Activated CD4-positive, alpha-beta T cell treated with anti-CD3 and anti-CD28 coated beads, Interleukin-2, Interleukin-6, amounts not matched to agents 100 ng/mL and 50 ng/mL, durations not matched to agents 16 hours and 8 hours (primary cell): ENCODE measurements around the gene SLC26A1.

Experiments used
- DNase-seq: peaks from one replicate; pipeline ENCODE4 v3.0.0-alpha.2; 2020

Gene SLC26A1

DNA sequence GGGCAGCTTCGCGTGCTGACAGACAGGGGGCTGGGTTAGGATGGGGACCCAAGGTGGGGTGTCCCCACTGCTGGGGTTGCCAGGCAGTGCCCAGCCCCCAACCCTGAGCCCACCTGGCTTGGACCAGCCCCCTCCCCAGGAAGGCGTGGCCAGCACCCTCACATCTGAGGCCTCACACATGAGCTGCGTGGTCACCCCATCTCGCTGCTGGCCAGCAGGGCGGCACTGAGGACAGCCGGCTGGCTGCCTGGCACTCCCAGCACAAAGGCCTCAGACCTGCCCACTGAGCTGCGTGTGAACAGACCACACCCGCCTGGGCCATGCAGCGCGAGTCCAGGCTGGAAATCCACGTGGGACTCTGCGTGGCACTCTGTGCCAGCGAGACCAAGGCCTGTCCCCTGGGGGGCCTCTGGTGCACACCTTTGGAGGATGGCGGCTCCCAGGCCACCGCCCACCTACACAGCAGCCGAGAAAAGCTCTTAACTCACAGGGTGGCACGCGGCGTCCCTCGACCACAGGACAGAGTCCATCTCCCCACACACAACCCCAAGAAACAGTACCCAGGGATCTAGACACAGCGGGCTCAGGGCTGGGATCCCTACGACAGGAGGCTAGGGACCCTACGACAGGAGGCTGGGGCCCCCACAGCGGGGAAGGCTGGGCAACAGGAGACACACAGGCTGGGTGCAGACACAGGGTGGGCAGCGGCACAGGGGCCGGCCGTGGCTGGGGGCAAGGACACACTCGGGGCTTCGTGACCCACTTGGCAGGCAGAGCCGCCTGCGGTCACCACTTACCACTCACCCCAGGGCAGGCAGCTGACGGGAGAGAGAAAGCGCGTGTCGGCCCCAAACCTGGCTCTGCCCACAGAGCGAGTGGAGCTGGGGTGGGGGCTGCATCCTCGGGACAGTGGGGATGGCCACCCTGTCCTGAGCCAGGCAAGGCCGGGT lies 29.7 kb downstream of the SLC26A1 start:
- DNase-seq, result no peak

DNA sequence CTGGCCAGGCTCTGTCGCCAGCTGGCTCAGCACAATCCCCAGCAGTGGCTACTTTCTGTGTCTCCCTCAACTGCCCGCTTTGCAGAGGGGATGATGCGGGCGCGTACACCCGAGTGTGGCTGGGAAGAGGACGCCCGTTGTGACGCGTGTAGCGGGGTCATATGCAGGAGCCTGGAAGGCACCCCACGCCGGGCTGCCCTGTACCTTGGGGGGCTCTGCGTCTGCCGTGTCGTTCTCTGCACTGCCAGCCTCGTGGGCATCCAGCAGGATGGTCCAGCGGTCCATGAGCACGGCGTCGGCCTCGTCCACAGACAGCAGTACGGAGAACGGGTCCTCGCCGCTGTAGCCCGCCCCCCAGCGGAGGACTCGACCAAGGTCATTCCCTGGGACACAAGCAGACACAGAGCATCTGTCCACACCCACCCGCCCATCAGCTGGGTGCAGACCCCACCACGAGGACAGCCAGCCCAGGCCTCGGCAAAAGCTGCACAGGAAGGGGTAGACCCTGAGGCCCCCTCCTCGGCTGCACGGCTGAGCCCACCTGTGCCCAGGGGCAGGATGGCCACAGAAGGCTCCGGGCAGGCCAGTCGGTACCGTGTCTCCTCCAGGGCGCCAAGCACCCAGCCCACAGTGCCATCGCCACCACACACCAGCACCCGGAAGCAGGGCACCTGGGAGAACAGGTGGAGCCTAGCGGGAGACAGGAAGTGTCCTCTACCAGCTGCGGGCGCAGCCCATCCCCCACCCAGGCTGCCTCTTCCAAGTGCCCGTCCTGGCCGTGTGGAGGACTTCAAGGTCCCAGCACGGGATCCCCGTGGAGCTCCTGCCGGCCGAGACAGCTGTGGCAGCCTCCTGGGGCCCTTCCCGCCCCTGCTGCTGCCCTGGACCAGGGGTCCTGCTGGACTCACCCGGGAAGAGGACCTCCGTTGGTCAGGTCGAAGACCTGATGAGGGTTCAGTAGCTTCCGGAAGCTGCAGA lies 30.7 kb downstream of the SLC26A1 start:
- DNase-seq, result no peak

DNA sequence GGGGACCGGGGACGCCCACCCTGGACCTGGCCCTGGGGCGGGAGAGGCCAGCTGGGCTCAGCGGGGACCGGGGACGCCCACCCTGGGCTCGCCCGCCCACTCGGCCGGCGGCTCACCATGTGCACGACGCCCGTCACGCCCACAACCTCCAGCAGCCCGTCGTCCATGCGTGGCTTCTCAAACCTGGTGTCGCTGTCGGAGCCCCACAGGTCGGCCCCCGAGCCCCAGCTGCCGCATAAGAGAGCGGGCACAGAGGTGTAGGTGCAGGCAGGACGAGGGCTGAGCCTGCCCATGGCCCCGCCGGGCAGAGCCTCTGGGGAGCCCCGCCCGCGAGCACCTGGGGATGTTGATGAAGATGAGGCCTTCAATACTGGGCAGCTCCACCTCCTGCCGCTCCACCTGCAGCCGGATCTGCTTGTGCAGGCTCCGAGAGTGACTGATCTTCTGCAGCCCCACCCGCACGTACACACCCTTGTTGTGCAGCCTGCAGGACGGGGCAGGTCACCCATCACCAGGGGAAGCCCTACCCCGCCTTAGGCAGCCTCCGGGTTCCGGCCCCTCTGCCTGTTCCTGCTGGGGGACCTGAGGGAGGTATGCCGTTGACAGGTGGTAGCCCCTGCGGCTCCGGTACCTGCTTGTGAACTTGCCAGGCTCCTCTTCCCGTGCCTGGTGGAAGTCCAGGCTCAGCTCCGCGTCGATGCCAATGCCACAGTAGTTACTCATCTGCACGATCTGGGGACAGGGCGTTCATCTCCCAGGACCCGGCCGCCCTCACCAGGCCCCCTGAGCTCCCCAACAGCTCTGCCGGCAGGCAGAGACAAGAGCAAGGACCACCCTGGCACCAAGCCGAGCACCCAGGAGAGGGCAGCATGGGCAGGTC lies 31.6 kb downstream of the SLC26A1 start:
- DNase-seq, result no peak

DNA sequence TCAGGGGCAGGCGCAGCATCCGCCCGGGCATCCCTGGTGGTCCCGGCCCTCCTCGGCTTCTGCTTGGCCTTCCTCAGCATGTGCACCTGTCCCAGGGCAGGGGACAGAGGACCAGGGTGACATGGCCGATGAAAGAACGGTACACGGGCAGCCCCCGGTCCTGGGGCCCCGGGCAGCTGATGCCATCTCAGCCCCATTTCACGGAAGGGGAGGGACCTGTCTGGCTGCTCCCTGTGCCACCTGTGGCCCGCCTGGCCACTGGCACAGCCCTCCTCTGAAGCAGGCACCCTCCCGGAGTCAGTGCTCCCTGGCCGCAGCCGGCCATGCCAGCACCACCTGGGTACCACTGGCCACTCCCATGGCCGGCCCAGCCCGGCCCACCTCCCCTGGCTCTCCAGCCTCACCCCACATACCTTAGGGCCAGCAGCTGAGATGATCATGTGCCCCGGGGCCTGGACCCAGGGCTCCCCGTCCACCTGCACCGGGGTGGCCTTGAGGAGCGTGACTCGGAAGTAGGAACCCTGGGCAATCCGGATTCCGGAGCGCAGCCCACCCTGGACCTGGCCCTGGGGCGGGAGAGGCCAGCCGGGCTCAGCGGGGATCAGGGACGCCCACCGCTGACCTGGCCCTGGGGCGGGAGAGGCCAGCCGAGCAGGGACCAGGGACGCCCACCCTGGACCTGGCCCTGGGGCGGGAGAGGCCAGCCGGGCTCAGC lies 32.4 kb downstream of the SLC26A1 start:
- DNase-seq, result no peak

DNA sequence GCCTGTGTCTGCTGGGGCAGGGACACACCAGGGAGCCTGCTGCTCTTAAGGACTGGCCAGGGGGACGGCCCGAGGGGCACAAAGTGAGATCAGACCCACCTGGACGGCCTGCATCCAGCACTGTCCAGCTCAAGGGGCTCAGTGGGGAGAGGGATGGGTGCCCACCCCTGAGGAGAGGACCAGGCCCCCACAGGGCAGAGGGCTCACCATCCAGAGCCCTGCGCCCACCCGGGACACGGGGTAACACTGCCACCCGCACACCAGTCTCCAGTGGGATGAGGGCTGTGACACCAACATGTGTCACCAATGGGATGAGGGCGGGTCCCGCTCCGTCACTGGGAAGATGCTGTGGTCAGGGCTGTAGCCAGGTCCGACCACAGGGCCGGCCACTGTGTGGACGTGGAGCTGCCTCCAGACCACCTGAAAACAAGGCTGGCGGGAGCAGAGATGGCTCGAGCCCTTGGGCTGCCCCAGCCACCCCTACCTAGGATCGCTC lies 33.0 kb downstream of the SLC26A1 start:
- DNase-seq, result no peak

DNA sequence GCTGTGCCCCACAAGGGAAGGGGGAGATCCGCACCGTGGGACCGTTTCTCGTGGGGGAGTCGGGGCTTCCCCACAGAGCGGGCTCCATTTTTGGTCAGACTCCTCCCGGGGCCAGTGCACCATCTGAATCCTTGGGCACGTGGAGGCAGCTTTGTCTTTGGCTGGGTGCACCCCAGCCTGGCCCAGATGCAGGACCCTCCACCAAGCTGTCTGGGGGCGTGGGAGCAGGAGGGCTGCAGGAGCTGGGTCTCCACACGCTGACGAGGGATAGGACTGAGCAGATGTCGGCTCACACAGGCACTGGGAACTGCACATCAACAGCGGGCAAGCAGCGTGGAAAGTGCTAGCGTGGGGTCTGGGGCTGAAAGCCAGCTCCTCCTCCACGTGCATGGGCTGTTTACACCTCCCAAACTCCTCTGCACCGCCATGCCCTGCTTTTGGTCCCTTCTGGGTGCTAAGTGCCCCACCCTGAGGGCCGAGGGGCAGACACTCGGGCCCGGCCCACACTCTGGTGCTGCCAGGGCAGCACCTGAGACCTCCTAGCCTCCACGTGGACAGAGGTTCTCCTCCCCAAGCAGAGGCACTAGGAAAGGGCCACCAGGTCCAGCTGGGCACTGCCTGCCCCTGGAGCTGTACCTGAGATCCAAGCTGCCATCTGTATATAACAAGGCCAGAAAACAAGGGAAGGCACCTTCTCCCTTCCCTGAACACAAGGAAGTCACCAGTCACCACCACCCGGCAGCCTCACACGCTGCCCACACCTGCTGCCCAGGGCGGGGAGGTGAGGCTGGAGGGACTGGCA lies 33.7 kb downstream of the SLC26A1 start:
- DNase-seq, result no peak

DNA sequence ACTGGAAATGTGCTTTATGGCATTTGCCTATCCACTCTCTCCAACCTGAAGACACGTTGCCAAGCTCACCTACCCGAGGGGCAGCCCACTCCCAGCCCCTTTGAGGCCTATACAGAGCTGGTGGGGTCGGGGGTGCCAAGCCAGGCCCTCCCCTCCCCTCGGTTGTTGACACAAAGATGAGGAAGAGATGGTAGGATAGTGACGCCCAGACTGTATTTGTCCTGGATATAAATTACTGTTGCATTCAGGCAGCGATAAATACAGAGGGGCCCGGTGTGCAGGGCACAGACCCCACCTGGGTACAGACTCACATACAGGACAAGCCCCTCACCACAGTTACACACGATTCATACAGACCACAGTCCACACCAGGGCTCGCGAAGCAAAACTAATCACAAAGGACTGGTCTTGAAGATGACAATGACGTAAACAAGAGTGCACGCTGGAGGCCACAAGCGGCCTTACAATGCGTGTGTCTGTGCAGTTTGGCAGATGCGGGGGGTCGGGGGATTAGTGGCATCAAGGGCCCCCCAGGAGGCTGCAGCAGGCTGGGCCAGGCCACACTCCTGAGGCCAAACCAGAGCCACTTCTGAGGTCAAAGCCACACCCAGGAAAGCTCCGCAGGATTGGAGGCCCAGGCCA lies 34.4 kb downstream of the SLC26A1 start:
- DNase-seq, result no peak

DNA sequence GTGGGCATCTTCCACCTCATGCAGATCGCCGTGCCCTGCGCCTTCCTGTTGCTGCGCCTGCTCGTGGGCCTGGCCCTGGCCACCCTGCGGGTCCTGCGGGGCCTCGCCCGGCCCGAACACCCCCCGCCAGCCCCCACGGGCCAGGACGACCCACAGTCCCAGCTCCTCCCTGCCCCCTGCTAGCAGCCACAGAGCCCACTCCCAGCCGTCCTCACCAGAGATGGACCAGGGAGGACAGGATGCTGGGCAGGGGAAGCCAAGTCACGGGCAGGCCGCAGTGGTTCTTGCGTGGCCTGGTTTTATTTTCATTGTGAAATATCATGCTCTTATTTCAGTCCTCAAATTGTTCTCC lies 34.9 kb downstream of the SLC26A1 start:
- no peak for DNase-seq

DNA sequence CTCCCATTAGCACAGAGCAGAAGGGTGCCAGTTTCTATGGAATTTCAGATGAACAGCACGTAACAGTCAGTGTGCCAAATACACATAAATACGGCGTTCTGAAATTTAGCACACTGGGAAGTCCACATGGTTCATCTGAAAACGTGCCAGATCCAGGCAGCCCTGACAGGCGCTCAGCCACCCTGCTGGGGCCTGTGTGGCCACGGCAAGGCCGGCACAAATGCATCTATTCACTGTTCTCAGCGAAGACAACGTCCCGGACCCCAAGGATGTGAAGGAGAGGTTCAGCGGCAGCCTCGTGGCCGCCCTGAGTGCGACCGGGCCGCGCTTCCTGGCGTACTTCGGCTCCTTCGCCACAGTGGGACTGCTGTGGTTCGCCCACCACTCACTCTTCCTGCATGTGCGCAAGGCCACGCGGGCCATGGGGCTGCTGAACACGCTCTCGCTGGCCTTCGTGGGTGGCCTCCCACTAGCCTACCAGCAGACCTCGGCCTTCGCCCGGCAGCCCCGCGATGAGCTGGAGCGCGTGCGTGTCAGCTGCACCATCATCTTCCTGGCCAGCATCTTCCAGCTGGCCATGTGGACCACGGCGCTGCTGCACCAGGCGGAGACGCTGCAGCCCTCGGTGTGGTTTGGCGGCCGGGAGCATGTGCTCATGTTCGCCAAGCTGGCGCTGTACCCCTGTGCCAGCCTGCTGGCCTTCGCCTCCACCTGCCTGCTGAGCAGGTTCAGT lies 35.5 kb downstream of the SLC26A1 start:
- no peak for DNase-seq

DNA sequence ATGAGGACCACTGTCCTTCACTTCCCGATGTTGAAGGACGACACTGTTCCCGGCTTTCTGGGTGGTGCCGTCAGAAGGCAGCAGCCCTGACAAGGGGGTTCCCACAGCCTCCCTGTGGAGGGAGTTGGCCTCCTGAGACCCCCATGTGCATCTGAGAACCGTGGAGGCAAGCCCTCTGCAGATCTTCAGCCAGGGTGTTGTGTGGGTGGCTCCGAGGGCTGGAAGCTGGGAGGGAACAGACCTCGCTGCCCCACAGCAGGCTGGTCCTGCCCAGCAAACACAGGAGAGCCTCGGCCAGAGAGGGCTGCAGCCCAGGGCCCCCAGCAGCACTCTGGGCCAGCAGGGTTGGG lies 36.0 kb downstream of the SLC26A1 start:
- DNase-seq, result no peak

DNA sequence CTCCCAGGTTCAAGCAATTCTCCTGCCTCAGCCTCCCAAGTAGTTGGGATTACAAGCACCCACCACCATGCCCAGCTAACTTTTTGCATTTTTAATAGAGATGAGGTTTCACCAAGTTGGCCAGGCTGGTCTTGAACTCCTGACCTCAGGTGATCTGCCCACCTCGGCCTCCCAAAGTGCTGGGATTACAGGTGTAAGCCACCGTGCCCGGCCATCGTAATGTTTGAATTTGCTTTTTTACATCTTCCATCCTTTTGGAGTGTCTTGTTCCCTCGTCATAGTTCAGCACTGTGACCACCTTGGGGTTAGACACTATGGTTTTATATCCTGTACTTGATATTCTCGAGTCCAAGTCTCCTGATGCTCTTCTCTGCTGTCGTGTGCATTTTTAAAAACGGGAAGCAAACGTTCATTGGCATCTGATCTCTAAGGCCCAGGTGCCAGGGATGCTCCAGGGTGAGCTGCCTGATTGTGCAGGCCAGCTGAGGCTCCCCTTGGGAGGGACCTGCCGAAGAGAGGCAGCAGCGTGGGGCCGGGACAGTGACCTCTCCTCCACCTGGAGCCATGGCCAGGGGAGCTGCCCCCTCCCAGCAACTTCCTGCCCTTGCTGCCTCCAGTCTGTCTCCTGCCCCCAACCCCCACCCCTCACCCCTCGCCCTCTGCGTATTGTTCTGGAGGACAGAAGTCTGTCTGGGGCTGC lies 36.5 kb downstream of the SLC26A1 start:
- DNase-seq, result no peak

DNA sequence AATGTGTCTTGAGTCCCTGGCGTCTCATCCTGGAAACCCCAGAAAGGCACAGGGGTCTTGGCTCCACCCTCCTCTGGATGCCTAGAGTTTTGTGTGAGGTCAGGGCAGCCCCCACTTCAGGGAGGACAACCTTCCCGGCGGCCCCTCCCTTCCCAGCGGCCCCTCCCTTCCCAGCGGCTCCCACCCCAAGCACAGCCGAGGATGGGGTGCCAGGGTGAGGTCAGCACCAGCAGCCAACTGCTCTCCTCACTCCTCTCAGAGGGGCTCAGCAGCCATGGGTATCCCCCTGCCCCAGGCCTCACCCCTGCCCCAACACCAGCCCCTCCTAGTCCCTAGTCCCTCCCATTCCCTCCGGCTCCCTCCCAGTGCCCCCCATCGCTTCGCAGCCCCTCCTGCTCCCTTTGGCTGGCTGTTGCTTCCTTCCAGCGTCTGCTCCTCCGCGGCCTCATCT lies 37.2 kb downstream of the SLC26A1 start:
- DNase-seq, result no peak

DNA sequence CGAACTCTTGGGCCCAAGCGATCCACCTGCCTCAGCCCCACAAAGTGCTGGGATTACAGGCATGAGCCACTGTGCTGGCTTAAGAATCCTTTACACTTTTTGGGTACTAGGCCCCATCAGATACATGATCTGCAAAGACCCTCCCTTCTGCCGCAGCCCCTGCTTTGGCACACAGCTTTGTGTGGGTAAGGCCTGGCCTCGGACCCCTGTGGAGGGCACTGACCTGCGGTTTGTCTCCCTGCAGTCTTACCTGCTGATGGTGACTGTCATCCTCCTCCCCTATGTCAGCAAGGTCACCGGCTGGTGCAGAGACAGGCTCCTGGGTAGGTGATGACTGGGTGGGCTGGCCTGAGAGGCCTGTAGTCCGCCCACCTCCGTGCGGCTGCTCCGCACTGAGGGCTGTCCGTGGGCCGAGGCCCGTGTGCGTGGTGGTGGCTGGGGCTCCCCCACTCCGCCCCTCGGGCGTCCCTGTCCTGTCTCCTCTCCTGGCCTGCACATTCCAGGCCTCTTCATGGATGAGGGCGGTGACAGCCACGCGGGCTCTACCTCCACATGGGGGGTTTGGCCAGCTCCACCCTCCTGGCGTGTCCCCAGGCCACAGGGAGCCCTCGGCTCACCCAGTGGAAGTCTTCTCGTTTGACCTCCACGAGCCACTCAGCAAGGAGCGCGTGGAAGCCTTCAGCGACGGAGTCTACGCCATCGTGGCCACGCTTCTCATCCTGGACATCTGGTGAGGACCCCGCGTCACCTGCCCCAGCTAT lies 37.9 kb downstream of the SLC26A1 start:
- DNase-seq, result no peak

DNA sequence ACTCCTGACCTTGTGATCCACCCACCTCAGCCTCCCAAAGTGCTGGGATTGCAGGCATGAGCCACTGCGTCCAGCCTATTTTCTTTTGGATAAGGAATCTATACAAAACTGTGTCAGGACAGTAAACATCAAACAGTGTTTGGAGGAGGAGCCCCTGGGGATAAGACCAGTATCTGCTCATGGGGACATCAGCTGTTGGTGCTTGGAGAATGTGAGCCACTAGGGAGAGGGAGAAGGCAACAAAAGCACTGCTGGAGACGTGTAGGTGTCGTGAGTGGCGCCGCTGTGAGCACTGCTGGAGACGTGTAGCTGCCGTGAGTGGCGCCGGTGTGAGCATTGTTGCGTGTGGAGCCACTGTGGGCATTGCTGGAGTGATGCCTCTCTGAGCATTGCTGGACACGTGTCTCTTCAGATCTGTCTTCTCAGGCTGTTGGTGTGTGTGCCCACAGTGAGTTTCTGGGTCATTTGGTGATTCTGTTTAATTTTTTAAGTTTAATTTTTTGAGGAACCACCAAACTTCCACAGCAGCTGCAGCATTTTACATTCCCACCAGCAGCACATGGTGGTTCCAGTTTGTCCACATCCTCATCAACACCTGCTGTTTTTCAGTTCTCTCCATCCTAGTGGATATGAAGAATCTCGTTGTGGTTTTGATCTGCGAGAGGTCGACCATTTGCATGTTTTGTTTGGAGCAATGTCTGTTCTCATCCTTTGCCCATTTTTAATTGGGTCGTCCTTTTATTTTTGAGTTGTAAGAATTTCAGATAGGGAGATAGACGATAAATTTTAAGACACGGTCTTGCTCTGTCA lies 38.8 kb downstream of the SLC26A1 start:
- DNase-seq, result no peak

DNA sequence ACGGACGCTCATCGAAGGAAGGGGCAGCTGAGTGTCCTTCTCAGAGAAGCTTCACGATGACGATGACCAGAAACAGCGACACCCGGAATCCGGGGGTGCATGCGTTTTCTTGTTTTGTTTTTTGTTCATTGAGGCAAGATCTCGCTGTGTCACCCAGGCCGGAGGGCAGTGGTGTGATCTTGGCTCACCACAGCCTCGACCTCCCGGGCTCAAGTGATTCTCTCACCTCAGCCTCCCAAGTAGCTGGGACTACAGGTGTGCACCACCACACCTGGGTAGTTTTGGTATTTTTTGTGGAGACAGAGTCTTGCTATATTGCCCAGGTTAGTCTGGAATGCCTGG lies 39.7 kb downstream of the SLC26A1 start:
- no peak for DNase-seq

DNA sequence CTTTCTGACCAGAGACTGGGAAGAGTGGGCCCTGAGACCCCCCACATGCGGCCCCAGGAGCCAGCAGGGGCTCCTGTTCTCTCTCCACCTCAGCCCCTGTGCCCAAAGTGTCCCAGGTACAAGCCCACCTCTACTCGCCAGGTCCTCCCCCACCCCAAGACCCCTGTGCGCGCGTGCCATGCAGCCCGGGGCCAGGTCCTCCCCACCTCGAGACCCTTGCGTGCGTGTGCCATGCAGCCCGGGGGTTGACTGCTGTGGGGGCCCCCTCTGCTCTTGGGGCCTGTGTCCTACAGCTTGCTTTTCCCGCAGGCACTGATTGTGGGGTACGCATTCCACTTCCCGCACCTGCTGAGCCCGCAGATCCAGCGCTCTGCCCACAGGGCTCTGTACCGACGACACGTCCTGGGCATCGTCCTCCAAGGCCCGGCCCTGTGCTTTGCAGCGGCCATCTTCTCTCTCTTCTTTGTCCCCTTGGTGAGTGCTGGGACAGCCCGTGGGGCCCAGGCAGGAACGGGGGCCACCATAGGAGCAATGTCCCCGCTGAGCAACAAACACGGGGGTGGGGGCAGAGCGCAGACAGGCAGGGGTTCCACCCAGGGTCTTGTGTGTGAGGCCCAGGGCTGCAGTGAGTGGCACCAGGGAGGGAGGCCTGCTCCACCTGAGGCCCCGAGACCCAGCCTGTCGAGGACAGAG lies 40.2 kb downstream of the SLC26A1 start:
- no peak for DNase-seq
